OCI-LY7 (cell line): ENCODE results near the gene ARRB2.

Source experiments
- CTCF ChIP-seq: fragments of 200-600 bp; sonication (generic); conservative IDR thresholded peaks from 2 replicates; pipeline ENCODE4 v1.5.1; 2014; ENCODE audit warnings: mild to moderate bottlenecking, antibody characterized with exemption, low read length, moderate library complexity, mixed read lengths
- EZH2phosphoT487 ChIP-seq: fragments of 200-600 bp; sonication (generic); IDR thresholded peaks from 2 replicates; pipeline ENCODE4 v1.6.1; 2018; ENCODE audit warnings: low read depth, borderline replicate concordance, mild to moderate bottlenecking, mixed run types, antibody characterized with exemption, low read length, moderate library complexity, mixed read lengths

- peak; percentile 69 for TF ChIP-seq CTCF
- TF ChIP-seq EZH2phosphoT487, result no peak
Measured at GRCh38 chr17:4709794-4710692, at the start of gene ARRB2.
